GM12865 (cell line): ENCODE results near the gene BSND.

ENCODE experiments used
- DNase-seq: peaks from one replicate; pipeline ENCODE4 v3.0.0; 2010; ENCODE audit warnings: low read depth
- H3K4me3 ChIP-seq: 2 replicates; pipeline ENCODE4 v1.5.1; 2011; ENCODE audit warnings: mild to moderate bottlenecking, low read depth, low read length, control low read depth
- TF ChIP-seq, protein P1 (sequence below): IDR thresholded peaks from 2 replicates; pipeline ENCODE4 v1.5.1; 2011; ENCODE audit warnings: low read length, control low read depth, low read depth, inconsistent platforms; ENCODE audit not compliant: insufficient read depth; ENCODE audit errors: missing control alignments

Gene BSND

DNA sequence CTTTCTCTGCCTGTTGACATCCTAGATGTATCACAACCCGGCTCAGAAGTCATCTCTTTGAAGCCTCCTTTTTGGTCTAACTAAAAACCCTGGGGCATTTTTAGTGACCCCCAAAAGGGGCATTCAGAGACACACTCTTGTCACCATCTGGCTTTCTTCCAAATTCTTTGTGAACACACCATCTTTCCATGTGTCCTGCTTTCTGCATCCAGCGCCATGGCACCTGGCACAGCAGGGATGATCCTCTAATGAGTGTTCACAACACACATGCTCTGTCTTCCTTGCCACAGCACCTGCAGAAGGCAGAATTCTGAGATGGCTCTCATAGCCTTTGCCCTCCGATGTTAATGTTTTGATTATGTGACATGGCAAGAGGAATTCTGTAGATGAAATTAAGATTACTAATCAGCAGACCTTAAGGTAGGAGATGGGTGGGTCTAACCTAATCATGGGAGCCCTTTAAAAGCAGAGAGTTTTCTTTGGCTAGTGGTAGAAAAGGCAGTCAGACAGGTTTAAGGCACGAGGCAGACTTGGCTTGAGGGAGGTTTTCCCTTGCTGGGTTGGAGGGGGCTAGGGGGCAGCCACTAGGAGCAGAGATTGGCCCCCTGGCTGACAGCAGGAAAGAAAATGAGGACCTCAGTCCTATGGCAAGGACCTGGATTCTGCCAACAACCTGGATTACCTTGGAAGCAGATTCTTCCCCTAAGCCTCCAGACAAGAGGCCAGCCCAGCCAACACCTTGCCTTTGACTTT lies 23.2 kb upstream of the BSND start:
- TF ChIP-seq, protein P1, sequence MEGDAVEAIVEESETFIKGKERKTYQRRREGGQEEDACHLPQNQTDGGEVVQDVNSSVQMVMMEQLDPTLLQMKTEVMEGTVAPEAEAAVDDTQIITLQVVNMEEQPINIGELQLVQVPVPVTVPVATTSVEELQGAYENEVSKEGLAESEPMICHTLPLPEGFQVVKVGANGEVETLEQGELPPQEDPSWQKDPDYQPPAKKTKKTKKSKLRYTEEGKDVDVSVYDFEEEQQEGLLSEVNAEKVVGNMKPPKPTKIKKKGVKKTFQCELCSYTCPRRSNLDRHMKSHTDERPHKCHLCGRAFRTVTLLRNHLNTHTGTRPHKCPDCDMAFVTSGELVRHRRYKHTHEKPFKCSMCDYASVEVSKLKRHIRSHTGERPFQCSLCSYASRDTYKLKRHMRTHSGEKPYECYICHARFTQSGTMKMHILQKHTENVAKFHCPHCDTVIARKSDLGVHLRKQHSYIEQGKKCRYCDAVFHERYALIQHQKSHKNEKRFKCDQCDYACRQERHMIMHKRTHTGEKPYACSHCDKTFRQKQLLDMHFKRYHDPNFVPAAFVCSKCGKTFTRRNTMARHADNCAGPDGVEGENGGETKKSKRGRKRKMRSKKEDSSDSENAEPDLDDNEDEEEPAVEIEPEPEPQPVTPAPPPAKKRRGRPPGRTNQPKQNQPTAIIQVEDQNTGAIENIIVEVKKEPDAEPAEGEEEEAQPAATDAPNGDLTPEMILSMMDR, result no peak
- H3K4me3 ChIP-seq, result no peak overlapping the region
- no peak for DNase-seq

DNA sequence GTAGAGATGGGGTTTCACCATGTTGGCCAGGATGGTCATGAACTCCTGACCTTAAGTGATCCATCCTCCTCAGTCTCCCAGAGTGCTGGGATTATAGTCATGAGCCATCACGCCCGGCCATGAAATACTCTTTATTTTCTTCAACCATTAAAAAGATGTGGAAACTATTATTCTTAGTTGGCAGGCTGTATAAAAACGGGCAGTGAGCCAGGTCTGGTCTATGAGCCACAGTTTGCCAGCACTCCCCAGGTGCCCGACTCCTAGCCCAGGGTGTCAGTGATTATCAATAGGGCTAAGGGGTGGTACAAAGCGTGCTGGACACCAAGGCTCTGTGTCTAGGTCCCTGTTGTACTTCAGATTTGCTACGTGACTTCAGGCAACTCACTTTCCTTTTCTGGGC lies 22.0 kb upstream of the BSND start:
- no peak overlapping the region for H3K4me3 ChIP-seq
- DNase-seq, result no peak
- TF ChIP-seq, protein P1, result no peak

DNA sequence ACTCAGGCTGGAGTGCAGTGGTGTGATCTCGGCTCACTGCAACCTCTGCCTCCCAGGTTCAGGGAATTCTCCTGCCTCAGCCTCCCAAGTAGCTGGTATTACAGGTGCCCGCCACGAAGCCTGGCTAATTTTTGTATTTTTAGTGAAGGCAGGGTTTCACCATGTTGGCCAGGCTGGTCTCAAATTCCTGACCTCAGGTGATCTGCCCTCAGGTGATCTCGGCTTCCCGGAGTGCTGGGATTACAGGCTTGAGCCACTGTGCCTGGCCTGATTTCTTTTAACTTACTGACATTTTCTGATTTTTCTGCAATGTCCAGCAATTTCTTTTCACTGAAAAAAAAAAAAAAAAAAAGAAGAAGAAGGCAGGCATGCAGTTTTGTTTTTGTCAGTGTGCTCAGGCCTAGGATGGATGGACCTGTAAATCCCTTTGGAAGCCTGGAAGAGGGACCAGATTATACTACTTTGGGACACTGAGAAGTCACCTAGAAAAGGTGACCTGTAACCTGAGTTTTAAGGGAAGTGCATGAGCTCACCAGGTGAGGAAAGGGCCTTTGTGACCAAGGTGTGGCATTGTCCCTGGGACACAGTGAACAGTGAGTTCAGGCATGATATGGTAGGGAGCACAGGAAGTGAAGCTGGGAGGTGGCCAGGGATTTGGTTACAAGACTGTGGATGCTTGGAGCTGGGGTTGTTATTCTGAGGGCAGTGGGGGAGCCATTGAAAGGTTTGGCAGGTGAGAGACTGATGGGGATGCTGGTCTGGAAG lies 21.0 kb upstream of the BSND start:
- no peak overlapping the region for H3K4me3 ChIP-seq
- TF ChIP-seq, protein P1, result no peak
- DNase-seq, result no peak

DNA sequence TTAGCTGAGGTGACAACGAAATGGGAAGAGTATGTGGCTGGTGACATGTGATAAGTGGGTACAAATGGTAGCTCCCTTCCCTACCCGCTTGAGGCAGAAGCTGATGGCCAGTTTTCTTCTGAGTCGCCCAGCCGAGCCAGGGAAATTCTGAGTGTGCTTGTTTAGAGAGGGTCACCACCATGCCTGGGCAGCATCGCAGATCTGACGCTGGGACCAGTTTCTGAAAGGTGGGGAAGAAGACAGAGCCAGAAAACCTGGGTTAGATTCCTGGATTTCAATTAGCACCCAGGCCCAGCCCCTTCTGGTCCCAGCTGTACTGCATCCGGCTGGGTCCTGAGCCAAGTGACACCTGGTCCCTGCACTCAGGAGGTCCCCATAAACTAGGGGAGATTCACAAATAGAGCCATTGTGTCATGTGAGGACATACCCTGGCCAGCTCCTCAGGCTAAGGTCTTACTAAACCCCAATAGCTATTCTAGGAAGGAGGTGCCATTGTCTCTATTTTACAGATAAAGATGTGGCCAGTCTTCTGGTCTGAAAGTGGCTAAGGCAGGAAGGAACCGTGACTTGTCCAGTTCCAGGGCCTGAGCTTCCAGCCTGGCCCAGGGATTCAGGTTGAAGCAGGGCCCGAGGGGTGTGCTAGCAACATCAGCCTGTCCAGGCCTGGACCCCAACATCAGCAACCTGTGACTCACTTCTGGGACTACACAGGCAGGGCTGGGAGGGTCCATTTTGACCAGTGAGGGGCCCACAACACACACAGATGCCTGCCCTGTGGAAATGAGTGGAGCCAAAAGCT lies 20.0 kb upstream of the BSND start:
- no peak overlapping the region for H3K4me3 ChIP-seq
- DNase-seq, result no peak
- TF ChIP-seq, protein P1, result no peak

DNA sequence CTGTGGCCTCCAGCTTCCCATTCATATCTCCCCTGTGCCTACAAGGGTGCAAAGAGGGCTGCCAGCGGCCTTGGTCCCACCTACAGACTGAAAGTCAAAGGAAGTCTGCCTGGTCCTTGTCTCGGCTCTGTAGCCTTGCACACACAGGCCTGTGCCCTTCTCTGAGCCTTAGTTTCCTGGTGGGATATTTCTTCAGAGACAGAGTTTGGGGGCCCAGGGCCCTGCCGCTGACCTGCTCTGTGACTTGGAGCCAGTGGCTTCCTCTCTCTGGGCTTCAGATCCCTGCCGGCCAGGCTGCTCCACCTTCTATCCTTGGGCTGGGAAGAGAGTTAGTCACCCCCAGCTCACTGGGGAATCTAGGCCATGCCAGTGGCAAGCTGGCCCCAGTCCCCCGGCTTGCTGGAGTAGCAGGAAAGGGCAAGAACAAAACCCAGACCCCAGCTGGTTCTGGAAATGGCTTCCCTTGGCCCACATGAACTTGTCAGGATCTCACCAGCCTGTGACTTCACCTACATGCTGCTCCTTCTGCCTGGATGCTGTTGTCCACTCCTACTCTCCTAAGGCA lies 19.3 kb upstream of the BSND start:
- TF ChIP-seq, protein P1, result no peak
- H3K4me3 ChIP-seq, result no peak overlapping the region
- no peak for DNase-seq

DNA sequence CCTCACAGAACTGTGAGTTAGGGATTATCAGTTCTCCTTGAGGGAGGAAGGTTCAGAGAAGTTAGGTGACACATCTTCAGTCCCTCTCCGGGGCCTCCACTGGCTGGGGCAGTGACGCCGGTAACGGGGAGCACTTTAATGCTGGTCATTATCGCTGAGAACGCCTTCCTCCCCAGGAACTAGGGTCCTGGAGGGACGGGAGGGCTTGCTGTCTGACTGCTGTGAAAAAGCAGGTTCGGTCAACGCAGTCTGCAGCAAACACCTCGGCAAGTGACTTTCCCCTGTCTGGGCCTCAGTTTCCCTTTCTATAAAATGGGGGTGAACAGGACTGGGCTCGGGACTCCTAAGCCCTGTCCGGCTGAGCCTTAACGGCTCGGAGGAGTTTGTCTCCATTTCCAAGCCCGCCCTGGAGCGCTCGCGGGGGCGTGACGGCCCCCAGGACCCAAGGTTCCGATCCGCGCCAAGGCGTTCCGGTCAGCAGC lies 18.6 kb upstream of the BSND start:
- H3K4me3 ChIP-seq, result no peak overlapping the region
- TF ChIP-seq, protein P1, result no peak
- DNase-seq, result no peak
